Right lung (tissue), 5 donors: ENCODE results near the gene HIF1A. TPM values are rescaled to one million over a fixed set of nuclear protein-coding genes. Genes with fewer than 3 reads are reported as not detected.

Experiments
- DNase-seq, 2 donors: peaks; one replicate each; pipeline ENCODE4 v3.0.0-alpha.2; 2013
- polyA plus RNA-seq, 5 donors: library from polyadenylated mRNA; unstranded; fragments of 120-200 nt; gene quantifications; one replicate each; pipeline versions ENCODE4 v1.2.1 to v1.2.3, GENCODE V29; 2013; ENCODE audit warnings: inconsistent platforms in 1 of 5, low replicate concordance in 1 of 5; ENCODE audit not compliant: insufficient read length in 5 of 5, insufficient read depth in 1 of 5

Gene HIF1A
- polyA plus RNA-seq, 5 donors = 157 to 270 (median 206) TPM

GRCh38 chr14:61774861-61775260, 79.5 kb downstream of the HIF1A start:
- no peak for DNase-seq

GRCh38 chr14:61780125-61780524, 84.8 kb downstream of the HIF1A start:
- no peak for DNase-seq

DNA sequence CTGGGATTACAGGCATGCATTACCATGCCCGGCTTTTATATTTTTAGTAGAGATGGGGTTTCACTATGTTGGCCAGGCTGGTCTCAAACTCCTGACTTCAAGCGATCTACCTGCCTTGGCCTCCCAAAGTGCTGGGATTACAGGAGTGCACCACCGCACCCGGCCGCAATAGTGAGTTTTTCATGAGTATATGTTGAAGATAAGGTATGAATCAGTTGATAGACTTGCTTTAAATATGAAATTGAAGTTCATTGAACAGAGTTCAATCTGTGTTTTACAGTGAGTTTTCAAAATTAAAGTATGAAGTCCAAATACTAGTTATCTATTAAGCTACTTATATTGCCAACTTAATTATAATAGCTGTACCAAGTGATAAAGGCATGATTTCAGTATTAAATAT, 102.0 kb downstream of the HIF1A start:
- DNase-seq = no peak

Other genes starting within 250 kb of the HIF1A start
- 10 to 100 TPM; 12.5 to 18.1 (median 15.6) TPM for gene SNAPC1, start 66.9 kb downstream of the HIF1A start, polyA plus RNA-seq
- gene SYT16, start 117.2 kb downstream of the HIF1A start, polyA plus RNA-seq = 1 to 10 TPM in 4 of 5 donors, under 1 TPM in 1; 0.88 to 2.5 (median 2.1) TPM